Cortex of kidney (tissue), 1 donor: ENCODE measurements around the gene CNOT2.

Experiments
- DNase-seq: peaks from one replicate; lab custom pipeline; 2025; lab: John Stamatoyannopoulos, UW

CNOT2 gene, protein sequence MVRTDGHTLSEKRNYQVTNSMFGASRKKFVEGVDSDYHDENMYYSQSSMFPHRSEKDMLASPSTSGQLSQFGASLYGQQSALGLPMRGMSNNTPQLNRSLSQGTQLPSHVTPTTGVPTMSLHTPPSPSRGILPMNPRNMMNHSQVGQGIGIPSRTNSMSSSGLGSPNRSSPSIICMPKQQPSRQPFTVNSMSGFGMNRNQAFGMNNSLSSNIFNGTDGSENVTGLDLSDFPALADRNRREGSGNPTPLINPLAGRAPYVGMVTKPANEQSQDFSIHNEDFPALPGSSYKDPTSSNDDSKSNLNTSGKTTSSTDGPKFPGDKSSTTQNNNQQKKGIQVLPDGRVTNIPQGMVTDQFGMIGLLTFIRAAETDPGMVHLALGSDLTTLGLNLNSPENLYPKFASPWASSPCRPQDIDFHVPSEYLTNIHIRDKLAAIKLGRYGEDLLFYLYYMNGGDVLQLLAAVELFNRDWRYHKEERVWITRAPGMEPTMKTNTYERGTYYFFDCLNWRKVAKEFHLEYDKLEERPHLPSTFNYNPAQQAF

DNA sequence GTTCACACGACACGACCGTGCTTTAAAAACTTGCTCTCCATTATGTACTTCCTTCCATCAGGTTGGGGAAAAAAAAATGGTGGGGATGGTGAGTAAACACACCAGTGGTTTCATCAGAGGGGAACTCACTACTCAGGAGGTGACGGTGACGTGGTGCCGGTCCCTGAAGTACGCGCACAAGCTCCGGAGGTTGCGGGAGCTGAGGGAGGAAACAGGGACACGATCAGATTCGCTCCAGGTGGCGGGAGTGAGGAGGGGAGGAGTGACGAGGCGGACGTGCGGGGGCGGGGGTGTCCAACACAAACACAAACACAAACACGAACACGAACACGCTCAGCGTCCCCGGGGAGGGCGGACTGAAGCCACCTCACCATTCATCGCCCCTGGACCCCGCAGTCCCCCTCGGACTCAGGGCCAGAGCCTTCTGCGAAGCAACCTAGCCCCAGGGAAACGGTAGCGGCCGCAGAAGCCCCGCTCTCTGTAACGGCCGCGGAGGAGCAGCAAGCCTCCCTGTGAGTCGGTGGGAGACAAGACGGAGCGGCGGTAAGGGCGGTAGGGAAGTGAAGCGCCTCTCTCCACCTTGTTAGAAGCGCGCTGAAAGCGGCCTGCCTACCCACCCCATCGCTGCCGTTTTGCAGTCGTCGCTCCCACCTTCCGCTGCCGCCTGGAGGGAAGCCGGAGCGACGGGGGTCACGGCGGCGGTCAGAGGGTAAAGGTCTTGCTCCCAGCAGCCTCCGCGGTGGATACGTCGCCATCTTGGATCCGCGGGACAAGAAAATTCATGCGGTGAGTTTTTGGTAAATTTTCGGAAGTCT is at the start of gene CNOT2:
Gene CNOT2 (plus strand): TSS at position 739 of the 815 bp plus-strand sequence. CDS start 34,794 bp downstream, outside the sequence.
- no peak for DNase-seq

DNA sequence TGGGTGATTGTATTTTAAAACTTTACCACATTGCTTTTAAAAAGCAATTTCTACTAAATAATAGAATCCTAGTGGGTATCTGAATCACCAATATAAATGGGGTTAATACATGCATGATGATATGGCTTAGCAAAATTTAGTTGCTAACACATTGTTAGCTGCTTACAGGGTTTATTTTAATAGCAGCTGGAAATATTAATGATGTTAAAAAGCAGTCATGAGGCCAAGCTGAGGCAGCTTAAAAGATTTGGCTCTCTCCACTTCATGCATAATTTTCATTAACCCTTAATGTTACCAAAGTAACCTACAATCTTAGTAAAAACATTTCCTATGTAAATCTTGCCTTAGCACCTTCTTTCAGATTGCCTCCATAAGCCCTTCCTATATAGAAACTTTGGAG is 49.2 kb upstream of the CNOT2 start:
- no peak for DNase-seq

DNA sequence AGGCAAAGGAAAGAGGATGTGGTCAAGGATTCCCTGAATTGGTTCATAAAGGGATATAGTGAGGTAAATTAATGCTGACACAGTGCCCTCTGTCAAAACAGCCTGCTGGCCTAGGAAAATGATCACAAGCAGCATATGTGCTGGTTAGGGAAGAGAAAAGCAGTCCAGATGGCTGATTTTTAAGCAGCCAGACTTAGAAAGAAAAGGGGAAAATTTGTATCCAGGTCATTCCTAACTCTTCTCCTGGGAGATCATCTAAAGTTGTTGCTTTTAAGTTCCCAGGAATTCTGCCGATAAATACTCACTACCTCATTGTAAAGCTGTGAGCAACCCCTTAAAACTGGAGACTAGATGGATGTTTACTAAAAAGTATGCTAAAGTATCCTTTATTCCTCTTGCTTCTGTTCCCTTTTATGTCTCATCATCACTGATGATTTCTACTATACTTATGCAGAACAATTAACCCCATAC is 46.4 kb upstream of the CNOT2 start:
- DNase-seq: no peak

DNA sequence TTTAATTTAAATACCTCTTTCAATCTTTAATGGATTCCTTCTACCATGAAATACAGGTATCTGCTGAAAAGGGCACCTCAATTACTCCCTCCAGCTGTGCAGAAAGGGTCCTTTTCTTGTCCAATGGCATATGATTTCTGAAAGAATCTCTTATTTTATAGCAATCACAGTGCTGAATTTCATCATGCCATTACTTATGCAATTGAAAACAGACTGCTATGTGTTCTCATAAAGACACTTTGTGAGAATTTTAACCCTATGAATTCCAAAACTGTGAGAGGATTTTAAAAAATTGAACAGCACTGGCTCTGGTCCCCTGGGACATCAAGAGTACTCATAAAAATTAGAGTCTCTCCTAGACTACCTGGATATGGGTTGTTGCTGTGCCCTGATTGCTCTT is 45.9 kb upstream of the CNOT2 start:
- no peak for DNase-seq

DNA sequence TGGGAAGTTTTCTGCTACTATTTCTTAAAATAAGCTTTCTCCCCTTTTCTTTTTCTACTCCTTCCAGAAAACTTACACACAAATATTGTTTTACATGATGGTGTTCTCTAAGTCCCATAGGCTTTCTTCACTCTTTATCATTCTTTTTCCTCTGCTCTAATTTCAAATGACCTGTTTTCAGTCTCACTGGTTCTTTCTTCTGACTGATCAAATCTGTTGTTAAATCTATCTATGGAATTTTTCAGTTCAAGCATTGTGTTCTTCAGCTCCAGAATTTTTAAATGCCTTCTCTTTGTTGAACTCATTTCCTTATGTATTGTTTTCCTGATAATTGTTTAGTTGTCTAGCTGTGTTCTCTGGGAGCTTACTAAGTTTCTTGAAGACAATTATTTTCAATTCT is 29.5 kb upstream of the CNOT2 start:
- DNase-seq: no peak

DNA sequence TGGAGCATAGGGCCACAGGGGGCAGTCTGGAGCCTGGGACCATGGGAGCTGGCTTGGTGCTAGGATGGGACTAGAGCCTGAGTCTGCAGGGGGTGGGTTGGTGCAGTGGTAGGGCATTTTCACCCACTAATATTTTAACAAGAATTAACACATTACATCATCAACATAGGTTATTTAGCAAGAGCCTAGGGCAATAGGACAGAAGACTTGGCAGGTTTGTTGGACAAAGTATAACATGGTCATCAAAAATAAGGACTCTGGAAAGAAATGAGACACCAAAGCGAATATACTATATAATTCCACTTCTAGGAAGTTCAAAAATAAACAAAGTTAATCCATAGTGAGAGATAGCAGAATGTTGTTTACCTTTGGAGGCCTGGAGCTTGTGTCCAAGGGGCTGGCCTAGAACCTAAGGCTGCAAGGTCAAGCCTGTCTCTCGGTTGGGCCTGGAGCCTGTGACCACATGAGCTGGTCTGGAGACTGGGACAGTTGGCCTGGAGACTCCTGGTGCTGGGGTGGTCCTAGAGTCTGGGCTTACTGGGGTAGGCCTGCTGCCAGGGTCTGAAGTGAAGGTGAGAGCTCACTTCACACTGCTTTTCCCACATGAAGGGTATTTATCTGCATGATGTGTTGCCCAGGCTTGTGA is 28.1 kb upstream of the CNOT2 start:
- DNase-seq: no peak

DNA sequence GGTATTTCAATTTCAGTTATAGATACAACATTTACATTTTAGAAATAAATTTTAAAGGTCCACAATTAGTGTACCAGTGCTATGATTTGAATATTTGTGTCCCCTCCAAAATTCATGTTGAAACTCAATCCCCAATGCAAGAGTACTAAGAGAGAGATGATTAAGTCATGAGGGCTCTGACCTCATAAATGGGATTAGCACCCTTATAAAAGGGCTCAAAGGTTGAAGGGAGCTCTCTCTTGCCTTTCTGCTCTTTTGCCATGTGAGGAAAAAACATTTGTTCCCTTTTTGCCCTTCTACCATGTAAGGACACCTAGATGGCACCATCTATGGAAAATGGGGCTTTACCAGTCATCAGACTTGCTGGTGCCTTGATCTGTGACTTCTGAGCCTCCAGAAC is 25.8 kb upstream of the CNOT2 start:
- no peak for DNase-seq

DNA sequence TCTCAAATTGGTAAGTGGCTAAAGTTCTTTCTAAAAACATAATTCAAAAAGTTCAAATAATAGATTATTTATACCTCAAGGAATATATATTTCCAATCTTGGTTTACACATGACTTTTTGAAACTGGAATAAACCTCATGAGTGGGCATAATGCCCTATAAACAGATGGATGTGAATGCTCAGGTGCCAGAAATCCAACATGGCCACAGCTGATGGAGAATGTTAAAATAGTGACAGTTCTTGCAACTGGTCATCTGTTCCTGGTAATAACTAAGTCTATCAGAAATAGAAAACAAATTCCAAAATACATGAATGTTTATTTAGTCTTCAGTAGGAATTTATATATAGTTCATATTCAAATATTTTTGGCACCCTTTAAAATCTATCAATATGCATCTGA is 21.6 kb upstream of the CNOT2 start:
- DNase-seq: no peak

DNA sequence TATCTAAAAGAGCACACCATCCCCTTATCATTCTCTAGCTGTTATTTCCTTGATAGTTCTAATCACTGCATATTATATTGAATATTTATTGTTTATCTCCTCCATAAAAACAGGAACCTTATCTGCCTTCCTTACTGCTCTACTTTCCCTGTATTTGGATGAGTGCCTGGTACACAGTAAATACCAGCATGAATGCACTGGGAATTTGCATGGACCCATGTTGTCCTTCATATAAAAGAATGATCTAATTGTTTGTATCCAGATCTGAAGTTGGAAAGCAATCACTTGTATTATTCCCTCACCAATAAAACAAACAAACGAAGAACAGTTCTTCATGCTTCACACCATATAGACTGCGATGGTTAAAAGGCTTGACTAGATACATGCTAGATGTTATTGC is 15.3 kb upstream of the CNOT2 start:
- DNase-seq: no peak

DNA sequence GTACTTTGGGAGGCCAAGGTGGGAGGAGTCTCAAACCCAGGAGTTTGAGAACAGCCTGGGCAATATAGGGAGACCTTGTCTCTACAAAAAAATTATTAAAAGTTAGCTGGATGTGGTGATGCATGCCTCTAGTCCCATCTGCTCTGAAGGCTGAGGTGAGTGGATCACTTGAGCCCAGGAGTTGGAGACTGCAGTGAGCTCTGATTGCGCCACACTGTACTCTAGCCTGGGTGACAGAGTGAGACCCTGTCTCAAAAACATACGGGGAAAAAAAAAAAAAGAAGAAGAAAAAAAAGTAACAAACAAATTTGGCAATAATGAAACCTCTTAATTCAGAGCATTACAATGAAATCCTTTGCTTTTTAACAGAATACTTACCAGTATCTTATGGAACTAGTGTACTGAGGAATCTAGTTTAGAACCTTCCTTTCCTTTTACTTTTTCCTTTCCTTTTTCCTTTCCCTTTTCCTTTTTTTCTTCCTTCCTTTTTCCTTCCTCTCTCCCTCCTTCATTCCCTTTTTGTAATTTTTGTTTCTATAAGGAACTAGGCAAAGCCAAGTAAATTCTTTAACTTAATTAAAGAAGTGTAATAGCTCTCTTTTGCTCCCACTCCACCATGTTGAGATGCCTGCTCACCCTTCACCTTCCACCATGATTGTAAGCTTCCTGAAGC is 12.2 kb upstream of the CNOT2 start:
- DNase-seq: no peak

DNA sequence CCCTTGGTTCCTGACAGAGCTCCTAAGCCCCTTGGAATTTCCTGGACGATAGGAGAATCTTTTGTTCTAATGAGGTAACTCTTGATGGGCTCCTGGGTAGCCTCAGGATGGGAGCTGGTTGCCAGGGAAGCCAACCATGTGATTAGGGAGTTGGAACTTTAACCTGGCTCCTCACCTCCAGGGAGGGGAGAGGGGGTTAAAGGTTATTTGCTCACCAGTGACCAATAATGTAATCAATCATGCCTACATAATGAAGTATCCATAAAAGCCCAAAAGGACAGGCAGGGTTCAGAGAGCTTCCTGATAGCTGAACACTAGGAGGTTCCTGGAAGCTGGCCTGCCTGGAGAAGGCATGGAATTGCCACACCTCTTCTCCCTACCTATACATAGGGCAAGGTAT is 6.2 kb upstream of the CNOT2 start:
- no peak for DNase-seq

DNA sequence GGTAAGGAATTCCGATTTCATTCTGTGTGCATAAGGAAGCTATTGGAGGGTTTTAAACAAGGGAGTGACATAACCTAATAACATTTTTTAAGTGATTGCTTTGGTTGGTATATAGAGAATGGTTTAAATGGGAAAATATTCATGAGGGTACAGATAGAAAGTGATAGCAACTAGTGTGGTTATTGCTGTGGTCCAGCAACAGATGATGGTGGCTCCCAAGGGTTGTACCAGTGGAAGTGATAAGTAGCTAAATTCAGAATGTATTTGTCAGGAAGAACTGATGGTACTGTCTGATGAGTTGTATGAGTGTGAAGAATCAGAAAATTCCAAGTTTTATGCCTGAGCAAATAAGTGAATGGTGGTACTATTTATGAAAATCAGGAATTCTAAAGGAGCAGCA is 2.6 kb upstream of the CNOT2 start:
- no peak for DNase-seq

DNA sequence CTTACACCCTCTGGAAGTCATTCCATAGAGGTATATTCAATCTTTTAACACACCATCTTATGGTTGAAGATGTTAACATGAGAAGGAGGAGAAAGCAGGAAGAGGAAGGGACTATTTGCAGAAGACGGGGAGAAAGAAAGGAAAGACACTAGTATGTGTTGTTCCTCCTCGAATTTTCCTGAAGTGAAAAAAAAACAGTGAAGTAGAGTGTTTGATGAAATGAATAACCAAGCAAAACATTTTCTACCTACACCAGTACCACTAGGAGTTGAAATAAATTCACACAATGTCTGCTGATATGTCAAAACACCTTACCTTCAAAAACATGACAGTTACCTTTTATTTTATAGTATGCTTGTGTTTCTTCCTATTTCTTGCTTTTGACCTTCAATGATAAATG is 1.4 kb upstream of the CNOT2 start:
- no peak for DNase-seq

DNA sequence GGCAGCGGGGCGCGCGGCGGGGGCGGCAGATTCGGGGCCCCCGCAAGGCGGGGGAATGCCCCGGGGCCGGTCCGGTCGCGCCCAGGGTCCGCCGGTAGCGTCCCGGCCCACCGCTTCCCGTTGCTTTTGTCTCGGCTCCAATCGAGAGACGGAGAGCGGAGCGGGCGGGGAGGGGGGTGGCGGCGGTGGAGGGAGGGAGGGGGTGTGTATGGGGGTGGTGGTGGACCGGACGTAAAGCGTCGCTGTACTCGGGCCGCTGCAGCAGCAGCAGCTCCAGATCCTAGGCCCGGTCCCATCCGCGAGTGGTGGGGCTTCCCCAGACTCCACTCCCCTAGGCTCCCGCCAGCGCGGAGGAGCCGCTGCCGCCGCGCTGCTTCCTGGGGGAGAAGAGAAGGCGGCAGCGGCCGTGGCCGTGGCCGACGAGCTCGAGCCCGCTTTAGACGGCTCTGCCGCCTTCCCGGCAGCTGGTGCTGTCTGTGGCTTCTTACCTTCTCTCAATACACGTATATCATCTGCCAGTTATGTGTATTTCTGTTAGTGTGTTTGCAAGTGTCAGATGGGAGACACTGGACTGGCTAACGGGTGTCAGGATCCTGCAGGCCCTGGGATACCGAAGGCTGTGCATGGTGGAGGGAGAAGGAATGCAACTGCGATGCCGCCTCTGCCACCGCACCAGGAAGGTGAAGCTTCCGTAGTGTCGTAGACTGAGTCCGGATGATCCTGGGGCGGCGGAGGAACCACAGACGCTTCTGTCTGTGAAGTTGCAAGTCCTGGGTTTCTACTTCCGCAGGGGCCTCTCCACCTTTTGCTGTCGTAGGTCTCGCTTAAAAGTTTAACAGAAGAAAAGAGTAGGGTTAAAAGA is 508 bp downstream of the CNOT2 start:
- DNase-seq: no peak

DNA sequence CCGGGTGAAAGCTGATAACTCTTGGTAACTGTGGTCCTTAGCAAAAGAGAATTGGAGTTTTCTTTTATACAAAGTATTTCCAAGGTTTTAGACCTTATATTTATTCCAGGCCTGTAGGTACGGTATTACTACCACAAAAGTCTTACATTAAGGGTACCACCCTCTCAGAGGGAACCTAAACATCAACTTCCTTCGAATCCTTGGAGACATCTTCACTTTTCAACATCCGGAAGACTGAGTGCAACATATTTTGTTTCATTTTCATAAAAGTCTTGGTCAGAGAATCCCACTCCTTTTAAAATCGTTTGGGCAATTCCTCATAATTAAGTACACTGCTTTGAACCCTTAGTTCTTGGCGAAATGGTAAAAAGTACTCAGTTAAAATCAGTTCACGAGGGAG is 1.2 kb downstream of the CNOT2 start:
- no peak for DNase-seq

DNA sequence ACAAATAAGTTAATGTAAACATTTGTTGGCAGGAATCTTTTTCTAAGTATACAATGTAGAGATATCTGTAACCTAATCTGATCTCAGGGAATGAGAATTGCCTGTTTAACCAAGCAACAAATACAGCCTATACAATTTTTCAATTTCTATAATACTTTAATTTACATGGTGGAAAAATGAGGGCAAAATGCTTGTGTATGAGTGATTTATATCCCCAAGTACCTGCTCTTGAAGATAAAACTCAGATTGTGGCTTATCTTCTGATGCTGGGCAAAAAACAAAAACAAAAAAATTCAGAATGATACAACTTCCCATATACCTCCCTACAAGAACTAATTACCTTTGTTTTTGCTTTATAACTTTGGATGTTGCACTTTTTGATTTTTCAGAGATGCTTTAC is 2.2 kb downstream of the CNOT2 start:
- DNase-seq: no peak

DNA sequence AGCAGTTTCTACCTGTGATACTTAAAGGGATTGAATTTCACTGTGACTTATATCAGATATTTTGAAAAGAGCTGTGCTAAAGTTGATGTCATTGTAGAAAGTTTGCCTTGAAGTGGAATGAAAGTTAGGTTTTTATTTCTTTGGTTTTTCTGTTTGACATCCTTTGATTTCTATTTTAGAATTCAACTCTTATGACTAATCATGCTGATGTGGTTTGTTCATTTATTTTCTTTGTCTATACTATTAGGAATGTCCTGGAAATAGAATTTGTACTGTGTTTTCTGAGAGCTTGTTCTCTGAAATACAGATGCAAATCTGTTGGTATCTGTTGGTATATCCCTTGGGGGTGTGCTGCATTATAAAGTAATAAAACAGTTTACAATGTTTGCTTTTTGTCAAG is 3.3 kb downstream of the CNOT2 start:
- no peak for DNase-seq

DNA sequence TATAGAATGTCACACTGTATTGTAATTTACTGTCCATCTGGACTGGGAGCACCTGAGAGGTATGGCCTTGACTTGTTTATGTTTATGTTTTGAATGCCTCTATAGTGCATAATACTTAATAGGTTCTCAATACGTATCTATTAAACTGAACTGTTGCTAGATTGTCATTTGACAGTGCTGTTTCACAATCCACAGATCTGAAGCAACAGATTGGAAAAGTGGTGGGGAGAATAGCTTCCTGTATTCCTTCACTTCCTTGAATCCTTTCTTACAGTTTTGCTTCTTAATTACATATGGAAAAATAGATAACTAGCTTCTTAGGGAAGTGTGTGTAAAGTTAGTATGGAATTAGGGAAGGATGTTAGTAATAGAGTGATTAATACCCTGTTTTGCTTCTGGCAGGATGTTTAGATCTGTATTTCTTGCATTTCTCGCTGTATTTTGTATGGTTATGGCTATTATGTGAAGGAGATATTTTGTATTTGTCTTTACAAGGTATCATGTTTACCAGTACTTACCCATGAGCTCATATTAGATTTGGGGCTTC is 4.5 kb downstream of the CNOT2 start:
- no peak for DNase-seq

DNA sequence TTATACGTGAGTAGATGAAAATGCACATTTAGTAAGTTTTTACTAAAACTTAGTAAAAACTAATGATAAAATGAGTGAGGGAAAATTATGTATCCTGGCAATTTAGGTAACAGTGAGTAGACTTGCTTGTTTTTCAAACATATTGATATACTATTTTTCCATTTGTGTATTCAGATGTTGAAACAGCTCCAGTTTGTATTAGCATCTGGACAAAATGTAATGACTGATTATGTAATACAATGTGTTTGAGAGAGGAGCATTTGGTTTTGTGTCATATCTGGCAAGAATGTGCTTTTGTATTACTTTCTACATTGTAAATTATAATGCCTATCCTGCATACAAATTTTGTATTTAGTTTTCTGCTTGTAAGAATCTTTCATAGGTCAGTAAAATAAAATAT is 5.6 kb downstream of the CNOT2 start:
- DNase-seq: no peak

DNA sequence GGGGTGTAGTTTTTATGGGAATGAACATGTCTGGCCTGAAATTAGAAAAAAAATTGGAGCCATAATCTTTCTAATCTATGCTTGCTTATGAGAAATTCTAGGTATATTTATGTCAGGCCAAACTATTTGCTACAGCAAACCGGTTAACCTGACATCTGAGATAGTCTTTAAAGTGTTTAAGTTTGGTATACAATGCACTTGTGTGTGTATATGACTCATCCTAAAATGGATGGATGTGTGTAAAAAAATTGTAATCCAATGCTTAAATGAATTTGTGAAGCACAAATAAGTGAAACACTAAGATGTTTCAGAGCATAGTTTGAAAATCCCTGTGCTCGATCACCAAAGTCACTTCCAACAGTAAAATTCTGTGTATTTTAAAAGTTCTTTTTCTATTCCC is 6.7 kb downstream of the CNOT2 start:
- DNase-seq: no peak

DNA sequence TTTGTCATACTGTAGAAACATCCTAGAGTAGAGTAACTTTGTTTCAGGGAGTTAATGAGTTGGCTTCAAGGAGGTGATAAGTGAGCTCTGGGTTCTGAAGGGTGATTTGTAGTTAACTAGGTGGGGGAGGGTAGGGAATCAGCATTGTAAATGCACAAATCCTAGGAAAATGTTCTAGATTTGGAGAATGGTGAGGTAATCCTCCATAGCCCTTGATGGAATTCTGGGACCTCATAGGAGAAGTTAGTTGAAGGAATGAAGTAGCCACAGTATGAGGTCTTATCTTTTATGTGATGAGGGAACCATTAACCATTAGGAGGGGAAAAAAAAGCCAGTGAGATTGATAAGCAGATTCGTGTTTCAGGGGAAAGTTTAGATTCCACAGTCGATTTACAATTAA is 8.0 kb downstream of the CNOT2 start:
- DNase-seq: no peak
